Measurements from ENCODE around the gene ALDH18A1. TPM values are rescaled to one million over a fixed set of nuclear protein-coding genes. Genes with fewer than 3 reads are reported as not detected.
A peak's percentile ranks its signal among the peaks of the same experiment; 100 is the strongest.

ALDH18A1 gene
- total and polyA plus RNA-seq, 2 donors (not counting 1 experiment from before 2014, with no cell fraction given), result 12.4 to 27.6 TPM

DNA sequence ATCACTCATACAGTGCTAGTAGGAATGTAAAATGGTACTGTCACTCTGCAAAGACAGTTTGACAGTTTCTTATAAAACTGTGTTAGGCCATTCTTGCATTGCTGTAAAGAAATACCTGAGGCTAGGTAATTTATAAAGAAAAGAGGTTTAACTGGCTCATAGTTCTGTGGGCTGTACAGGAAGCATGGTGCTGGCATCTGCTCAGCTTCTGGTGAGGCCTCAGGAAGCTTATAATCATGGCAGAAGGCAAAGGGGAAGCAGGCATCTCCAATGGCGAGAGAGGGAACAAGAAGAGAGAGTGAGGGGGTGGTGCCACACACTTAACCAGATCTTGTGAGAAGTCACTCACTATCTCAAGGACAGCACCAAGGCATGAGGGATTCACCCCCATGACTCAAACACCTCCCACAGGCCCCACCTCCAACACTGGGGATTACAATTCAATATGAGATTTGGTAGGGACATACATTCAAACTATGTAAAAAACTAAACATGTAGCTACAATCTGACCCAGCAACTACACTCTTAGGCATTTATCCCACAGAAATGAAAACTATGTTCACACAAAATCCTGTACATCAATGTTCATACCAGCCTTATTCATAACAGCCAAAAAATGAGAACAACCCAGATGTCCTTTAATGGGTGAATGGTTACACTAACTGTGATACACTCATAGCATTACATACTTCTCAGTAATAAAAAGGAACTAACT, 5.0 kb downstream of the ALDH18A1 start:
- H3K4me3 ChIP-seq (ENCODE audit: control extremely low read depth in 1 of 5, extremely low read depth in 1 of 5, insufficient read depth in 1 of 5, low read depth in 2 of 5, low read length in 4 of 5), result no peak overlapping the region
- no peak overlapping the region for H3K9ac ChIP-seq (ENCODE audit: low read length)
- DNase-seq (no peak), ATAC-seq (ENCODE audit: low read depth) (no peak)
- peaks cover 23% of the 10 kb centered on the region for H3K4me1 Mint-ChIP-seq
- intact Hi-C loops (cut with micrococcal nuclease), result loop anchor here (10.0 kb wide), 1 partner anchor 933 kb away; the partner anchor contains the start of gene TM9SF3
- H3K4me1 ChIP-seq (ENCODE audit: control insufficient read depth in 2 of 2, insufficient read depth in 2 of 2, low read length in 2 of 2), result peaks cover 7 to 8% of the 10 kb centered on the region in 2 donors
- peaks cover 5% of the 10 kb centered on the region for H4K20me1 ChIP-seq (ENCODE audit: control insufficient read depth, insufficient read depth, low read length, poor library complexity, severe bottlenecking)
- WGBS (ENCODE audit: insufficient coverage), result no CpG with 5 or more reads among the region's 1 CpG
- CTCF ChIA-PET, result interaction anchor here (1.1 kb wide), 1 partner anchor 38 kb away, joined by 3 read pairs; no protein-coding TSS in a partner anchor
- H3K4me2 ChIP-seq (replicated peaks; ENCODE audit: low read depth, low read length, poor library complexity, severe bottlenecking), result no peak overlapping the region
- H3K79me2 ChIP-seq (ENCODE audit: control insufficient read depth, insufficient read depth, low read length), result peaks cover 32% of the 10 kb centered on the region
- peak overlapping the region in 1 of 2 donors; percentile 25 for H3K27ac ChIP-seq (ENCODE audit: low read length in 2 of 2)
- TF ChIP-seq, protein P1, sequence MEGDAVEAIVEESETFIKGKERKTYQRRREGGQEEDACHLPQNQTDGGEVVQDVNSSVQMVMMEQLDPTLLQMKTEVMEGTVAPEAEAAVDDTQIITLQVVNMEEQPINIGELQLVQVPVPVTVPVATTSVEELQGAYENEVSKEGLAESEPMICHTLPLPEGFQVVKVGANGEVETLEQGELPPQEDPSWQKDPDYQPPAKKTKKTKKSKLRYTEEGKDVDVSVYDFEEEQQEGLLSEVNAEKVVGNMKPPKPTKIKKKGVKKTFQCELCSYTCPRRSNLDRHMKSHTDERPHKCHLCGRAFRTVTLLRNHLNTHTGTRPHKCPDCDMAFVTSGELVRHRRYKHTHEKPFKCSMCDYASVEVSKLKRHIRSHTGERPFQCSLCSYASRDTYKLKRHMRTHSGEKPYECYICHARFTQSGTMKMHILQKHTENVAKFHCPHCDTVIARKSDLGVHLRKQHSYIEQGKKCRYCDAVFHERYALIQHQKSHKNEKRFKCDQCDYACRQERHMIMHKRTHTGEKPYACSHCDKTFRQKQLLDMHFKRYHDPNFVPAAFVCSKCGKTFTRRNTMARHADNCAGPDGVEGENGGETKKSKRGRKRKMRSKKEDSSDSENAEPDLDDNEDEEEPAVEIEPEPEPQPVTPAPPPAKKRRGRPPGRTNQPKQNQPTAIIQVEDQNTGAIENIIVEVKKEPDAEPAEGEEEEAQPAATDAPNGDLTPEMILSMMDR (IDR thresholded peaks at IDR 0.05), result no peak
- no peak for TF ChIP-seq EZH2 (IDR thresholded peaks at IDR 0.05; ENCODE audit: borderline replicate concordance, insufficient read depth, low read depth, low read length, poor library complexity, severe bottlenecking)
- POLR2A ChIA-PET, result no interaction called here
- H3K27me3 Mint-ChIP-seq, result no peaks in the 10 kb centered on the region
- no peaks in the 10 kb centered on the region for H3K27me3 ChIP-seq (replicated peaks in 1 of 4; ENCODE audit: control extremely low read depth in 1 of 4, control insufficient read depth in 3 of 4, insufficient read depth in 4 of 4, low read length in 3 of 4)
- peaks cover 0 to 32% of the 10 kb centered on the region in 2 experiments for H3K36me3 ChIP-seq (replicated peaks in 1 of 2; ENCODE audit: control extremely low read depth in 1 of 2, control insufficient read depth in 1 of 2, extremely low read depth in 1 of 2, insufficient read depth in 2 of 2, low read length in 1 of 2)
- no peak overlapping the region for H2AFZ ChIP-seq (ENCODE audit: insufficient read depth, low read depth, low read length, poor library complexity, severe bottlenecking)
- H3K4me3 Mint-ChIP-seq, result no peak overlapping the region
- no peaks in the 10 kb centered on the region for H3K9me3 Mint-ChIP-seq (ENCODE audit: insufficient read depth)
- H3K27ac Mint-ChIP-seq, result no peak overlapping the region
- peaks cover 0 to 4% (median 0%) of the 10 kb centered on the region in 3 donors for H3K9me3 ChIP-seq (ENCODE audit: control extremely low read depth in 1 of 3, control insufficient read depth in 2 of 3, insufficient read depth in 1 of 3, low read length in 2 of 3)

DNA sequence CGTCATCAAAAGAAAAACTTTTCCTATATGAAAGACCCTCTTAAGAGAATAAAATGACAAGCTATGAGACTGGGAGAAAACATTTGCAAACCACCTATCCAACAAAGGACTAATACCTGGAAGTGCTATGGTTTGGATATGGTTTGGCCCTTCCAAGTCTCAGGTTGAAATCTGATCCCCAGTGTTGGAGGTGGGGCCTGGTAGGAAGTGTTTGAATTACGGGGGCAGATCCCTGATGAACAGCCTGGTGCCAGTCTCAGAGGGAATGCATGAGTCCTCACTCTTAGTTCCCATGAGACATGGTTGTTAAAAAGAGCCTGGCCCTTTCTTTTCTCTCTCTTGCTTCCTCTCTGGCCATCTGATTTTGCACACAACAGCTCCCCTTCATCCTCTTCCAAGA, 6.3 kb downstream of the ALDH18A1 start:
- ATAC-seq (ENCODE audit: low read depth) (no peak), DNase-seq (no peak)
- 80% methylated on average over 1 of the region's 2 CpGs for WGBS (ENCODE audit: insufficient coverage)
- Histone ChIP-seq H2AFZ (ENCODE audit: insufficient read depth, low read depth, low read length, poor library complexity, severe bottlenecking) (no peak overlapping the region), H4K20me1 (ENCODE audit: control insufficient read depth, insufficient read depth, low read length, poor library complexity, severe bottlenecking) (peaks cover 5% of the 10 kb centered on the region), H3K4me1 (ENCODE audit: control insufficient read depth in 2 of 2, insufficient read depth in 2 of 2, low read length in 2 of 2) (peaks cover 0 to under 1% of the 10 kb centered on the region in 2 donors), H3K4me3 (ENCODE audit: control extremely low read depth in 1 of 5, extremely low read depth in 1 of 5, insufficient read depth in 1 of 5, low read depth in 2 of 5, low read length in 4 of 5) (no peak overlapping the region), H3K79me2 (ENCODE audit: control insufficient read depth, insufficient read depth, low read length) (peaks cover 20% of the 10 kb centered on the region), H3K4me2 (replicated peaks; ENCODE audit: low read depth, low read length, poor library complexity, severe bottlenecking) (no peak overlapping the region), H3K27me3 (replicated peaks in 1 of 4; ENCODE audit: control extremely low read depth in 1 of 4, control insufficient read depth in 3 of 4, insufficient read depth in 4 of 4, low read length in 3 of 4) (no peaks in the 10 kb centered on the region), H3K9ac (ENCODE audit: low read length) (no peak overlapping the region), H3K9me3 (ENCODE audit: control extremely low read depth in 1 of 3, control insufficient read depth in 2 of 3, insufficient read depth in 1 of 3, low read length in 2 of 3) (peaks cover 0 to 4% (median 0%) of the 10 kb centered on the region in 3 donors), H3K27ac (ENCODE audit: low read length in 2 of 2) (no peak overlapping the region), H3K36me3 (replicated peaks in 1 of 2; ENCODE audit: control extremely low read depth in 1 of 2, control insufficient read depth in 1 of 2, extremely low read depth in 1 of 2, insufficient read depth in 2 of 2, low read length in 1 of 2) (peaks cover 0 to 42% of the 10 kb centered on the region in 2 experiments)
- Mint-ChIP-seq H3K27me3 (no peaks in the 10 kb centered on the region), H3K4me1 (peaks cover 15% of the 10 kb centered on the region), H3K27ac (no peak overlapping the region), H3K9me3 (ENCODE audit: insufficient read depth) (no peaks in the 10 kb centered on the region), H3K4me3 (no peak overlapping the region)
- TF ChIP-seq EZH2 (IDR thresholded peaks at IDR 0.05; ENCODE audit: borderline replicate concordance, insufficient read depth, low read depth, low read length, poor library complexity, severe bottlenecking), result no peak
- TF ChIP-seq, protein P1 (IDR thresholded peaks at IDR 0.05), result no peak
- ChIA-PET POLR2A (no interaction called here), CTCF (interaction anchor here (0.7 to 1.5 kb wide), 3 partner anchors 11 to 215 kb away, joined by 3 to 4 read pairs (median 4); no protein-coding TSS in a partner anchor)
- intact Hi-C loops (cut with micrococcal nuclease), result loop anchor here (10.0 kb wide), 1 partner anchor 935 kb away; the partner anchor contains the start of gene TM9SF3

All from B cell (primary cell).